Measurements from ENCODE around the gene CELA1. TPM values are rescaled to one million over a fixed set of nuclear protein-coding genes. Genes with fewer than 3 reads are reported as not detected.
"Not testable (repeated sequence)": the region's sequence is repeated elsewhere in the genome, so short reads cannot be mapped to it uniquely, and the experiment has no call there.

Gene CELA1
- total and polyA plus RNA-seq, 2 experiments from 2014 or later = not detected

DNA sequence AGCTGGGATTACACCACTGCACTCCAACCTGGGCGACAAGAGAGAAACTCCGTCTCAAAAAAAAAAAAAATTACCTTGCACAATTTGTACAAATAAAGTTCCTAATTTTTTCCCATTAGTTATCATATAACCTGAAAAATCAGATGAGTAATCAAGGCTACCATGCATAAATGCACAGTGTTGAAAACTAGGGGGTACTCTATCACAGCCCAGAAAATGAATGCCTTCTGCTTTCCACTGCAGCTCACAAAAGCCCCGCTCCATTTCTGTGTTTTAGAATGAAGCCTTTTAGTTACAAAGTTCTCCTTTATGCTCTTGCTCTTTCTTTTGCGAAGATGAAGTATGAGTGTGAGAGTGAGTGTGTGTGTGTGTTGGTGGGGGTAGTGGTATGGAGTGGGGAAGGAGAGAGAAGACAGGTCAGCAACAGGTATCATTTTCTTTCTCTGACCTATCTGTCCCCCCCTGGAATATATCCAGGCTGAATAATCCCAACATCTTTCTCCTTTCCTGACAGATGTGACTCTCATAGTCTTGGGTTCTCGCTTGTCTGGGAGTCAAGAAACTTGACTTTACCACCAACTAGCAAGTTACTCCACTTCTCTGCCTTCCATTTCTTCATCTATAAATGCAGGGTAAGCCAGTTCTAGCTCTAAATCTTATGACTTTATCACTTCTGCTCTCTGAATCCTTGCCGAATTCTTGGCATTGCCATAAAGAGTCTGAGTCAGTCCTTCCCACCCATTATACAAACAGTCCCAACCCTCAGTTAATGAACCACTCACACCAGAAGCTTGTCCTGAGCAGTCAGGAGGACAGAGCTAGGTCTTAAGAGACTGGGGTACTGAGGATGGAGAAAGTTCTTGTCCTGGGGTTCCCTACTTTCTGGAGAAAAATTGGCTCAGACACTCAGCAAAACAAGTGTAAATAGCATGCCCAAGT is 38.6 kb downstream of the CELA1 start:
- H3F3A ChIP-seq (ENCODE audit: insufficient read depth) = peaks cover 19% of the 10 kb centered on the region
- no peaks in the 10 kb centered on the region for H3K9me3 ChIP-seq (ENCODE audit: low read depth)
- H4K20me1 ChIP-seq (ENCODE audit: insufficient read depth) = no peaks in the 10 kb centered on the region
- peaks cover 17% of the 10 kb centered on the region for H3K4me1 ChIP-seq (ENCODE audit: insufficient read depth)
- 0 out of 2 replicates have a peak overlapping the region, but pooled peaks have one; percentile 2 for H2AFZ ChIP-seq
- H3K27ac ChIP-seq = peak overlapping the region; percentile 40
- in situ Hi-C loops (cut with MboI) = no loop called here
- peak overlapping the region; percentile 2; the same call in 1 of the 2 replicates for H3K4me3 ChIP-seq
- no peak for TF ChIP-seq EZH2 (IDR thresholded peaks at IDR 0.05; ENCODE audit: insufficient read depth, poor library complexity, severe bottlenecking)
- TF ChIP-seq EZH2phosphoT487 (IDR thresholded peaks at IDR 0.05; ENCODE audit: insufficient read depth, low read depth) = no peak
- no peaks in the 10 kb centered on the region for H3K27me3 ChIP-seq (replicated peaks; ENCODE audit: insufficient read depth)
- DNase-seq = peak; percentile 94
- H3K79me2 ChIP-seq (ENCODE audit: insufficient read depth) = no peaks in the 10 kb centered on the region
- no peak overlapping the region for H3K9ac ChIP-seq
- 61% methylated on average over 6 of the region's 6 CpGs for WGBS, 2 experiments (ENCODE audit: low coverage in 1 of 2, low lambda C conversion rate in 2 of 2, missing lambda C conversion rate in 2 of 2)
- H3K4me2 ChIP-seq (ENCODE audit: unreplicated experiment) = peak overlapping the region; percentile 54
- no peaks in the 10 kb centered on the region for H3K9me2 ChIP-seq (ENCODE audit: insufficient read depth)
- H3K36me3 ChIP-seq (ENCODE audit: low read depth) = no peaks in the 10 kb centered on the region

DNA sequence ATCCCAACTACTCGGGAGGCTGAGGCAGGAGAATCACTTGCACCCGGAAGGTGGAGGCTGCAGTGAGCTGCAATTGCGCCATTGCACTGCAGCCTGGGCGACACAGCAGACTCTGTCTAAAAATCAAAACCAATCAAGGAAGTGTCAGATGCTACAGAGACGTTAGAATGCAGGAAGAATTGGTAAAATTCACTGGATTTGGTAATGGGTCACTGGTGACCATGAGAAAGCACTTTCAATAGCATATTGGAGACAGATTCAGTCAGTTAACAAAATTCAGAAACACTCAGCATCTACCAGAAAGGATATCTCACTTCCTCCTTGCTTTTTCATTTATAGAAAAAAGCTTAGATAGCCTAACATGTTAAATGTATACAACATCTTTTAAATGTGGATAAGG is 40.0 kb downstream of the CELA1 start:
- 73 to 78% methylated on average over 5 of the region's 5 CpGs for WGBS, 2 experiments (ENCODE audit: low coverage in 1 of 2, low lambda C conversion rate in 2 of 2, missing lambda C conversion rate in 2 of 2)
- no peaks in the 10 kb centered on the region for H3K9me3 ChIP-seq (ENCODE audit: low read depth)
- peaks cover 19% of the 10 kb centered on the region for H3F3A ChIP-seq (ENCODE audit: insufficient read depth)
- H3K36me3 ChIP-seq (ENCODE audit: low read depth) = no peaks in the 10 kb centered on the region
- no peak overlapping the region for H3K4me2 ChIP-seq (ENCODE audit: unreplicated experiment)
- no peak overlapping the region for H2AFZ ChIP-seq
- no peaks in the 10 kb centered on the region for H4K20me1 ChIP-seq (ENCODE audit: insufficient read depth)
- H3K79me2 ChIP-seq (ENCODE audit: insufficient read depth) = no peaks in the 10 kb centered on the region
- no peak overlapping the region for H3K27ac ChIP-seq
- TF ChIP-seq EZH2phosphoT487 (IDR thresholded peaks at IDR 0.05; ENCODE audit: insufficient read depth, low read depth) (no peak), EZH2 (IDR thresholded peaks at IDR 0.05; ENCODE audit: insufficient read depth, poor library complexity, severe bottlenecking) (no peak)
- no peaks in the 10 kb centered on the region; the same call in 1 of the 2 replicates for H3K27me3 ChIP-seq (replicated peaks; ENCODE audit: insufficient read depth)
- H3K9me2 ChIP-seq (ENCODE audit: insufficient read depth) = no peaks in the 10 kb centered on the region
- H3K9ac ChIP-seq = no peak overlapping the region
- DNase-seq = no peak
- in situ Hi-C loops (cut with MboI) = no loop called here
- peaks cover 17% of the 10 kb centered on the region for H3K4me1 ChIP-seq (ENCODE audit: insufficient read depth)
- no peak overlapping the region for H3K4me3 ChIP-seq

DNA sequence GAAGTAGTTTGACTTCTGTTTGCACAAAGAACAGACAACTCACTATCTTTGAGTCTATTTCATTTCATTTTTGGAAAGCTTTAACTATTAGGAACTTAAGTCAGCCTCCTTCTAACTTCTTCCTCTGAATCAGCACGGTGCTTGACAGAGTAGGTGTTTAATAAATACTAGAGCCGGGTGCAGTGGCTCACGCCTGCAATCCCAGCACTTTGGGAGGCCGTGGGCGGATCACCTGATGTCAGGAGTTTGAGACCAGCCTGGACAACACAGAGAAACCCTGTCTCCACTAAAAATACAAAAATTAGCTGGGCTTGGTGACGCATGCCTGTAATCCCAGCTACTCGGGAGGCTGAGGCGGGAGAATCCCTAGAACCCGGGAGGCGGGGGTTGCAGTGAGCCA is 45.7 kb downstream of the CELA1 start:
- H3K9me2 ChIP-seq (ENCODE audit: insufficient read depth); H4K20me1 ChIP-seq (ENCODE audit: insufficient read depth); H3K27ac ChIP-seq; H3F3A ChIP-seq (ENCODE audit: insufficient read depth); H3K4me1 ChIP-seq (ENCODE audit: insufficient read depth); H3K27me3 ChIP-seq (replicated peaks; ENCODE audit: insufficient read depth); H3K4me3 ChIP-seq; H3K9me3 ChIP-seq (ENCODE audit: low read depth); H3K9ac ChIP-seq; DNase-seq; H2AFZ ChIP-seq; H3K79me2 ChIP-seq (ENCODE audit: insufficient read depth); in situ Hi-C loops (cut with MboI); H3K4me2 ChIP-seq (ENCODE audit: unreplicated experiment); H3K36me3 ChIP-seq (ENCODE audit: low read depth): not testable (repeated sequence)
- WGBS, 2 experiments (ENCODE audit: low coverage in 1 of 2, low lambda C conversion rate in 2 of 2, missing lambda C conversion rate in 2 of 2) = 91 to 94% methylated on average over 10 of the region's 10 CpGs

DNA sequence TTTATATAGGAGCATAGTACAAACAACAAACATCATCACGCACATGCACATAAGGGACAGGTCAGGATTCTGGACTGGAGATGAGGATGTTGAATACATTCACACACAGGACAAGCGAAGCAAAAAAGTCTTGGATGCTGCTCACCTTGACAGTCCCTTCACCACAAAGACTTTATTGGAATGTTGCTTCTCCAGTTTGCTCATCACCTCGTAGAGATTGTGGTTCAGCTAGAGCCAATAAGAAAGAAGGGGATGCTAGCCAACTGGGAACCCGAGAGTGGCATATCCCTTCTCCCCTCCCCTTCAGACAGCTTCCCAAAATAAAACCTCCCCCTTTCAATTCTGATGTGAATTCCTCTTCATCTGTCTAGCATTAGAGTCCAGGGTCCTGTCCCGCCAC is 50.8 kb downstream of the CELA1 start:
- Histone ChIP-seq H3K27ac (no peak overlapping the region), H3K9me3 (ENCODE audit: low read depth) (no peaks in the 10 kb centered on the region), H3K36me3 (ENCODE audit: low read depth) (no peaks in the 10 kb centered on the region), H4K20me1 (ENCODE audit: insufficient read depth) (no peaks in the 10 kb centered on the region), H3K4me2 (ENCODE audit: unreplicated experiment) (no peak overlapping the region), H3K4me1 (ENCODE audit: insufficient read depth) (0 out of 2 replicates have a peak, but pooled peaks cover 7% of the 10 kb centered on the region), H3K9ac (no peak overlapping the region), H3K4me3 (no peak overlapping the region), H3K79me2 (ENCODE audit: insufficient read depth) (no peaks in the 10 kb centered on the region), H2AFZ (no peak overlapping the region), H3K9me2 (ENCODE audit: insufficient read depth) (no peaks in the 10 kb centered on the region), H3F3A (ENCODE audit: insufficient read depth) (0 out of 2 replicates have a peak, but pooled peaks cover 10% of the 10 kb centered on the region), H3K27me3 (replicated peaks; ENCODE audit: insufficient read depth) (no peaks in the 10 kb centered on the region)
- WGBS, 2 experiments (ENCODE audit: low coverage in 1 of 2, low lambda C conversion rate in 2 of 2, missing lambda C conversion rate in 2 of 2) = 67 to 69% methylated on average over 5 of the region's 5 CpGs
- no peak for DNase-seq
- in situ Hi-C loops (cut with MboI) = no loop called here
- TF ChIP-seq EZH2 (IDR thresholded peaks at IDR 0.05; ENCODE audit: insufficient read depth, poor library complexity, severe bottlenecking) (no peak), EZH2phosphoT487 (IDR thresholded peaks at IDR 0.05; ENCODE audit: insufficient read depth, low read depth) (no peak)

DNA sequence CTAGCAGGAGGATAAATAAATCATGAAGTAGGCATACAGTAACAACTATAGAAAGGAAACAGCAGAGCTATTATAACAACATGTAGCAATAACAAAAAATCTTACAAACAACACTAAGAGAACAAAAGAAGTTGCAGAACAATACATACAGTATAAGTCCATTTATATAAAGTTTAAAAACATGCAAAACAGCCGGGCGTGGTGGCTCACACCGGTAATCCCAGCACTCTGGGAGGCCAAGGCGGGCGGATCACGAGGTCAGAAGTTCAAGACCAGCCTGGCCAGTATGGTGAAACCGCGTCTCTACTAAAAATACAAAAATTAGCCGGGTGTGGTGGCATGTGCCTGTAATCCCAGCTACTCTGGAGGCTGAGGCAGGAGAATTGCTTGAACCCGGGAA is 52.4 kb downstream of the CELA1 start:
- H4K20me1 ChIP-seq (ENCODE audit: insufficient read depth); H3K9ac ChIP-seq; H3F3A ChIP-seq (ENCODE audit: insufficient read depth); H3K27ac ChIP-seq; in situ Hi-C loops (cut with MboI); H3K79me2 ChIP-seq (ENCODE audit: insufficient read depth); H3K4me3 ChIP-seq; H3K4me1 ChIP-seq (ENCODE audit: insufficient read depth); H3K27me3 ChIP-seq (replicated peaks; ENCODE audit: insufficient read depth); H3K36me3 ChIP-seq (ENCODE audit: low read depth); DNase-seq; H3K4me2 ChIP-seq (ENCODE audit: unreplicated experiment); H2AFZ ChIP-seq; H3K9me3 ChIP-seq (ENCODE audit: low read depth); H3K9me2 ChIP-seq (ENCODE audit: insufficient read depth): not testable (repeated sequence)
- 84 to 87% methylated on average over 10 of the region's 10 CpGs for WGBS, 2 experiments (ENCODE audit: low coverage in 1 of 2, low lambda C conversion rate in 2 of 2, missing lambda C conversion rate in 2 of 2)
